ENCODE results near the gene EMSY. TPM values are rescaled to one million over a fixed set of nuclear protein-coding genes. Genes with fewer than 3 reads are reported as not detected.

The EMSY gene, protein sequence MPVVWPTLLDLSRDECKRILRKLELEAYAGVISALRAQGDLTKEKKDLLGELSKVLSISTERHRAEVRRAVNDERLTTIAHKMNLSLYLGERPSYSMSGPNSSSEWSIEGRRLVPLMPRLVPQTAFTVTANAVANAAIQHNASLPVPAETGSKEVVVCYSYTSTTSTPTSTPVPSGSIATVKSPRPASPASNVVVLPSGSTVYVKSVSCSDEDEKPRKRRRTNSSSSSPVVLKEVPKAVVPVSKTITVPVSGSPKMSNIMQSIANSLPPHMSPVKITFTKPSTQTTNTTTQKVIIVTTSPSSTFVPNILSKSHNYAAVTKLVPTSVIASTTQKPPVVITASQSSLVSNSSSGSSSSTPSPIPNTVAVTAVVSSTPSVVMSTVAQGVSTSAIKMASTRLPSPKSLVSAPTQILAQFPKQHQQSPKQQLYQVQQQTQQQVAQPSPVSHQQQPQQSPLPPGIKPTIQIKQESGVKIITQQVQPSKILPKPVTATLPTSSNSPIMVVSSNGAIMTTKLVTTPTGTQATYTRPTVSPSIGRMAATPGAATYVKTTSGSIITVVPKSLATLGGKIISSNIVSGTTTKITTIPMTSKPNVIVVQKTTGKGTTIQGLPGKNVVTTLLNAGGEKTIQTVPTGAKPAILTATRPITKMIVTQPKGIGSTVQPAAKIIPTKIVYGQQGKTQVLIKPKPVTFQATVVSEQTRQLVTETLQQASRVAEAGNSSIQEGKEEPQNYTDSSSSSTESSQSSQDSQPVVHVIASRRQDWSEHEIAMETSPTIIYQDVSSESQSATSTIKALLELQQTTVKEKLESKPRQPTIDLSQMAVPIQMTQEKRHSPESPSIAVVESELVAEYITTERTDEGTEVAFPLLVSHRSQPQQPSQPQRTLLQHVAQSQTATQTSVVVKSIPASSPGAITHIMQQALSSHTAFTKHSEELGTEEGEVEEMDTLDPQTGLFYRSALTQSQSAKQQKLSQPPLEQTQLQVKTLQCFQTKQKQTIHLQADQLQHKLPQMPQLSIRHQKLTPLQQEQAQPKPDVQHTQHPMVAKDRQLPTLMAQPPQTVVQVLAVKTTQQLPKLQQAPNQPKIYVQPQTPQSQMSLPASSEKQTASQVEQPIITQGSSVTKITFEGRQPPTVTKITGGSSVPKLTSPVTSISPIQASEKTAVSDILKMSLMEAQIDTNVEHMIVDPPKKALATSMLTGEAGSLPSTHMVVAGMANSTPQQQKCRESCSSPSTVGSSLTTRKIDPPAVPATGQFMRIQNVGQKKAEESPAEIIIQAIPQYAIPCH (N-terminal part only)
- total RNA-seq, result 10 to 100 TPM; 28.2 to 81.8 (median 37.4) TPM
- polyA plus RNA-seq, result 1 to 10 TPM; 3.8 to 6.8 (median 4.7) TPM
- long read RNA-seq, donor 1, partial matches to known transcripts, result 0 of 1 reads
- long read RNA-seq, donor 1, other reads (novel, unspliced or antisense), result 0 of 1 reads
- long read RNA-seq, donor 2, partial matches to known transcripts, result 0 of 3 reads
- long read RNA-seq, donor 2, other reads (novel, unspliced or antisense), result 0 of 3 reads

DNA sequence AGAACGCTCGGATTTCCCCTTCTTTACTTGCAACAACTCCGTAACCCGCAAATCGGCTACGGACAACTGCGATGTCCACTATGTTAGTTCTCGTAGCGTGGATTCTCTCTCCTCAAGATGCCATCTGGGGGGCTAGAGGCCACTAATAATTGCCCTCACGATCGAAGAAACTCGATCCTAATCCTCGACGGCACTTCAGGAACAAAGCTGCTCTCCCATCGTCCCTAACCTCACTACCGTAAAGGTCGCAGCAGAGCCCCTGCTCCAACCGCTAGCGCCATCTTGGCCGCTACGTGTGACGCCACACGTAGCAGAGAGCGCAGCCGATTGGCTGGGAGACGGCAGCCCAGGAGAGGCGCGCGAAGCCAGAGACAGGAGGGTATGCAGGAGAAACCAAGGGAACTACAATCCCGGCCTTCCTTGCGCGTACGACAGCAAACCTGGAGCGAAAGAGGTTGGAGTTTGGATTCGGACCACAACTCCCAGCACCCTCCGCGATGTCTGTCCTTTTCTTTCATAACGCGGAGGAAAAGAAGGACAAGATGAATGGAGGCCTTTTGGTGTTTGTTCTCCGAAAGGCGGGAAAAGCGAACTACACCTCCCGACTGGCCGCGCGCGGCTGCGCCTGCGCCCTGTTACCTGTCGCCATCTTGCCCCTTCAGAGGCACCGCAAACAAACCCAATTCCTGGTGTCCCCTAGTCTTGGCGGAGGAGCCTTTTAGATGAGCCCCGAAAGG lies at the start of gene EMSY:
Gene EMSY, plus strand, starts transcription at position 635 of the 737 bp plus-strand sequence. CDS start 1,921 bp downstream, outside the sequence.
- intact Hi-C loops (cut with DNase I; ENCODE audit: low total_unique reads), result loop anchor here (5.0 kb wide), 1 partner anchor 62 kb away; the partner anchor contains the start of genes GVQW3 and THAP12
- peak within 1 kb of the TSS; percentile 83 to 95 (median 93) for H3K27ac ChIP-seq
- H3K4me1 ChIP-seq, result peaks cover 13 to 59% (median 27%) of the 10 kb centered on the region in 6 donors
- peak; percentile 99 to 100 (median 100) for TF ChIP-seq POLR2AphosphoS5 (IDR thresholded peaks at IDR 0.05)
- peak in 2 of 3 donors; percentile 94 for TF ChIP-seq POLR2A (IDR thresholded peaks at IDR 0.05)
- TF ChIP-seq, protein P1, sequence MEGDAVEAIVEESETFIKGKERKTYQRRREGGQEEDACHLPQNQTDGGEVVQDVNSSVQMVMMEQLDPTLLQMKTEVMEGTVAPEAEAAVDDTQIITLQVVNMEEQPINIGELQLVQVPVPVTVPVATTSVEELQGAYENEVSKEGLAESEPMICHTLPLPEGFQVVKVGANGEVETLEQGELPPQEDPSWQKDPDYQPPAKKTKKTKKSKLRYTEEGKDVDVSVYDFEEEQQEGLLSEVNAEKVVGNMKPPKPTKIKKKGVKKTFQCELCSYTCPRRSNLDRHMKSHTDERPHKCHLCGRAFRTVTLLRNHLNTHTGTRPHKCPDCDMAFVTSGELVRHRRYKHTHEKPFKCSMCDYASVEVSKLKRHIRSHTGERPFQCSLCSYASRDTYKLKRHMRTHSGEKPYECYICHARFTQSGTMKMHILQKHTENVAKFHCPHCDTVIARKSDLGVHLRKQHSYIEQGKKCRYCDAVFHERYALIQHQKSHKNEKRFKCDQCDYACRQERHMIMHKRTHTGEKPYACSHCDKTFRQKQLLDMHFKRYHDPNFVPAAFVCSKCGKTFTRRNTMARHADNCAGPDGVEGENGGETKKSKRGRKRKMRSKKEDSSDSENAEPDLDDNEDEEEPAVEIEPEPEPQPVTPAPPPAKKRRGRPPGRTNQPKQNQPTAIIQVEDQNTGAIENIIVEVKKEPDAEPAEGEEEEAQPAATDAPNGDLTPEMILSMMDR (IDR thresholded peaks at IDR 0.05 in 8 of 11, conservative IDR thresholded peaks at IDR 0.05 in 3 of 11), result peak in 2 of 11 experiments; percentile 9 to 30
- DNase-seq, result peak; percentile 98
- peak within 1 kb of the TSS; percentile 86 to 100 (median 98) for H3K4me3 ChIP-seq
- H3K9me3 ChIP-seq, result no peaks in the 10 kb centered on the region
- 0% methylated on average over 51 to 53 of the region's 53 CpGs for WGBS, 5 donors
- H3K27me3 ChIP-seq (replicated peaks in 1 of 7), result no peaks in the 10 kb centered on the region
- peaks cover 0 to 40% (median 14%) of the 10 kb centered on the region in 6 donors for H3K36me3 ChIP-seq

DNA sequence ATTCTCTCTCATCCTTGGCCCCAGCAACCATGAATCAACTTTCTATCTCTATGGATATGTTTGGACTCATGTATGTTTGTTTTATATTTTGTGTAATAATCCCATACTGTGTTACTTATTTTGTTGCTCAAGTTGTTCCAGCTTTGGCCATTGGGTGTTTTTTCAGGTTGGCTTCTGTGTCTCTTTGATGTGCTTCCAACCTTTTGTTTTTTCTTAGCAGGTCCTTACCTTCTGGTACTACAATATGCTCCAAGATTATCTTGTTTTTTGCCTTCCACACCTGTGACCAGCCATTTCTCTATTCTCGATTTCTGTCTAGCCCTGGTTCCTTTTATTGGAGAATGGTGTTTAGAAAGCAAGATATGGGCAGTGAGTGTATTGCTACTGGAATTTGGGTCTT lies 49.5 kb upstream of the EMSY start:
- no peaks in the 10 kb centered on the region for H3K36me3 ChIP-seq
- intact Hi-C loops (cut with DNase I; ENCODE audit: low total_unique reads), result no loop called here
- no peaks in the 10 kb centered on the region for H3K27me3 ChIP-seq (replicated peaks in 1 of 7)
- no peaks in the 10 kb centered on the region for H3K9me3 ChIP-seq
- no peak overlapping the region for H3K4me3 ChIP-seq
- DNase-seq, result no peak
- 88 to 100% (median 92%) methylated on average over 1 of the region's 1 CpG for WGBS, 5 donors
- H3K4me1 ChIP-seq, result no peaks in the 10 kb centered on the region
- H3K27ac ChIP-seq, result no peak overlapping the region
- TF ChIP-seq, protein P1 (IDR thresholded peaks at IDR 0.05 in 8 of 11, conservative IDR thresholded peaks at IDR 0.05 in 3 of 11), result no peak
- TF ChIP-seq POLR2A (IDR thresholded peaks at IDR 0.05) (no peak), POLR2AphosphoS5 (IDR thresholded peaks at IDR 0.05) (no peak)

DNA sequence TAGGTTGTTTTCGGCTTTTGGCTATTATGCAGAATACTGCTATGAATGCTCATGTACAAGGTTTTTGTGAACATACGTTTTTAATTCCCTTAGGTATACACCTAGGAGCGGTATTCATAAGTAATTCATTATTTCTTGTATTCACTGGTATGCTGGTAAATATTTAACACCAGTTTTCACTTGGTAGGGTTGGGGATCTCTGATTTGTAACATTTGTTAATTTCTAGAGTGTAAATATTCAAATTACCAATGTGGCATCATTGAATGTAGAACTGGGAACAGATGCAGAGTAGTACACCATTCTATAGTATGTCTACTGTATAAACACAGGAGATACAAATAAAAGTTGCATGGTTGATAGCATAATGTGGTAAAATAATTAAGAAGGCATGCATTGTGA lies 47.4 kb upstream of the EMSY start:
- no peak for DNase-seq
- Histone ChIP-seq H3K27me3 (replicated peaks in 1 of 7) (no peaks in the 10 kb centered on the region), H3K4me1 (no peaks in the 10 kb centered on the region), H3K9me3 (no peaks in the 10 kb centered on the region), H3K27ac (no peak overlapping the region), H3K4me3 (no peak overlapping the region), H3K36me3 (no peaks in the 10 kb centered on the region)
- intact Hi-C loops (cut with DNase I; ENCODE audit: low total_unique reads), result no loop called here
- no peak for TF ChIP-seq POLR2A (IDR thresholded peaks at IDR 0.05)
- TF ChIP-seq POLR2AphosphoS5 (IDR thresholded peaks at IDR 0.05), result no peak
- TF ChIP-seq, protein P1 (IDR thresholded peaks at IDR 0.05 in 8 of 11, conservative IDR thresholded peaks at IDR 0.05 in 3 of 11), result no peak
- WGBS, 5 donors, result 82 to 92% (median 87%) methylated on average over 3 of the region's 3 CpGs

Data from spleen (tissue), 13 donors.